K562 treated with DMSO at 1 percent for 48 hours (cell line): ENCODE data around the gene IL17RA. TPM values are rescaled to one million over a fixed set of nuclear protein-coding genes. Genes with fewer than 3 reads are reported as not detected.

Experiments
- total RNA-seq: library from RNA; unstranded; fragments of 300-600 nt; gene quantifications from 2 replicates; pipeline ENCODE4 v1.2.3, GENCODE V29; 2022; ENCODE audit warnings: low replicate concordance; ENCODE audit errors: extremely low read depth

IL17RA gene
- total RNA-seq = not detected in 2 replicates

DNA sequence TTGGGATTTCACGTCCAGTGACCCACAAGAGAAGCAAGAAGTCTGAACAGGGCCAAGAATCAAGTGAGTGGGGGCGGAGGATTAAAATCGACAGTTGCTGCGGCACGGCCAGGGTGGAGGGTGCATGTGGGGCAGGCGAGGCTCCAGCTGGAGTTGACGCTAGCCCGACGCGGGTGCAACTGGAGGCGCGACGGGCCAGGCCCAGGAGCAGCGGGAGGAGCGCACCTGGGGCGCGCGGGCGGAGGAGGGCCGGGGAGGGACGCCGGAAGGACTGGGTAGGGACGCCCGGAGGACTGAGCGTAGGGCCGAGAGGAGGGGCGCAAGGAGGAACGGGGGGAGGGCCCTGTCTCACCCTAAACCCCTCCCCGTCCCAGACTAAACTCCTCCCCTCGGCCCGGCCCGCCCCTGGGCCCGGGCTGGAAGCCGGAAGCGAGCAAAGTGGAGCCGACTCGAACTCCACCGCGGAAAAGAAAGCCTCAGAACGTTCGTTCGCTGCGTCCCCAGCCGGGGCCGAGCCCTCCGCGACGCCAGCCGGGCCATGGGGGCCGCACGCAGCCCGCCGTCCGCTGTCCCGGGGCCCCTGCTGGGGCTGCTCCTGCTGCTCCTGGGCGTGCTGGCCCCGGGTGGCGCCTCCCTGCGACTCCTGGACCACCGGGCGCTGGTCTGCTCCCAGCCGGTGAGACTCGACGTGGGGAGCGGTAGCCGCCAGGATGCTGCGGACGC, at the start of gene IL17RA:
IL17RA (plus strand) TSS at position 447 of the 723 bp plus-strand sequence; CDS start at position 539, 92 bp downstream.

DNA sequence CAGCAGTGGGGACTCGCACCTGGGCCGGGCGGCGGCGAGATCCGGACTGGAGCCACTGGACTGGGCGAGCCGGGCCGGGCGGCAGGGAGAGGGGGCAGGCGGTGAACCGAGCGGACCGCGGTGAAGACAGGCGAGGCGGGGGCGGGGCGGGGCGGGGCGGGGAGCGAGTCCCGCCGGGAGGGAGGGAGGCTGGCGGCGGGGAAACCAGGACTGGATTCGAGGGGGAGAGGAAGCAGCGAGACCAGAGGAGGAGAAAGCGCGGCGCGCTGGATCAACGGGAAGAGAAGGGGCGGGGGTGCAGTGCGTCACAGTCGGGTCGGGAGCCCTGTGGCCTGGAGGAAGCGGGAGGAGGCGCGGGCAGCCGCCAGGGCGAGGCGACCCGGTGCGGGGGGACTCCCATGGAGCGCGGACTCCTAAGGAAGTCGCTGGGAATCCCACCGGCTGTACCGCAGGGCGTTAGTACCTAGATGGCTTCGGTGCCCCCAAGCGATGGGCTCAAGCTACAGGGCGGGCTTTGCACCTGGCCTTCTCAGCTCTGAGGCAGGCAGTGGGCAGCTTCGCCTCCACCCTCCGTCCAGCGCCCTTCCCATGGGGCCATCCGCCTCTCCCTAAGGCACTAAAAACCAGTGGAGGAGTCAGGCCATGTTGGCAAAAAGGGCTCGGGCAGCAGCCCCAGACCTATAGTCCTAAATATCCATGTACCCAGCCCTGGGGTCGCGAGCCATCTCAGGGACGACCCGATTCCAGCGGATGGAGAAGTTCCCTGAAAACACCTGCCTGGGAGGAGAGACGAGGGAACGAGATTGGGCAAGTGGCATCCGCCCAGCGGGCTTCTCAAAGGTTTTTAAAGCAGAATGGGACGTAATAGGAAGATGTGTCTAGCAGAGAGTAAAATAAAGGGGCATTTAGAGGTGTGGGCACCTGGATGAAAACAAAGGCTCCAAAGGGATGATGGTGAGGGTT, 36.7 kb downstream of the IL17RA start, which contains the start of gene TMEM121B:
TMEM121B (minus strand) TSS at position 128 of the 963 bp plus-strand sequence. CDS start 233 bp downstream, outside the sequence.

GRCh38 chr22:17158568-17159503, 74.0 kb downstream of the IL17RA start, which contains the start of gene HDHD5:
TSS of gene HDHD5 (minus strand) at chr22:17159277. CDS start at chr22:17159251, 26 bp downstream.

Other genes with a start within 250 kb of the IL17RA start
- not detected in 2 replicates for gene GAB4, start 76.8 kb upstream of the IL17RA start, total RNA-seq
- gene TMEM121B, start 36.4 kb downstream of the IL17RA start, total RNA-seq = not detected in 2 replicates
- gene HDHD5, start 74.3 kb downstream of the IL17RA start, total RNA-seq = not detected in 2 replicates
- gene ADA2, start 134.4 kb downstream of the IL17RA start, total RNA-seq = not detected in 2 replicates